Right lobe of liver (tissue), 6 donors: ENCODE results near the gene LRP11. TPM values are rescaled to one million over a fixed set of nuclear protein-coding genes. Genes with fewer than 3 reads are reported as not detected.

Experiments used
- ATAC-seq, 4 donors: fragments of 200-7000 bp; cut with Tn5 transposase; one replicate each; pipeline ENCODE4 v1.9.1; 2020; ENCODE audit warnings: mild to moderate bottlenecking in 4 of 4, moderate library complexity in 4 of 4
- DNase-seq, 3 donors: peaks; one replicate each; pipeline ENCODE4 v3.0.0-alpha.2; 2020
- H3K27ac ChIP-seq, 3 donors: fragments of 200-600 bp; one replicate each; pipeline ENCODE4 v1.8.0; 2022
- H3K27me3 ChIP-seq, 2 donors: fragments of 200-600 bp; one replicate each; pipeline ENCODE4 v1.8.0; 2022
- H3K36me3 ChIP-seq, 4 donors: fragments of 200-600 bp; sonication (generic) in 1 of 4; one replicate each; pipeline versions ENCODE4 v1.5.1 to v1.8.0; 2017 to 2022; ENCODE audit warnings: control low read depth in 1 of 4
- H3K4me1 ChIP-seq, 4 donors: fragments of 200-600 bp; sonication (generic) in 1 of 4; one replicate each; pipeline versions ENCODE4 v1.5.1 to v1.8.0; 2017 to 2022; ENCODE audit warnings: control low read depth in 1 of 4
- H3K4me3 ChIP-seq, 3 donors: fragments of 200-600 bp; one replicate each; pipeline ENCODE4 v1.8.0; 2022
- H3K9me3 ChIP-seq, 4 donors: fragments of 200-600 bp; sonication (generic) in 1 of 4; one replicate each; pipeline versions ENCODE4 v1.5.1 to v1.8.0; 2017 to 2022; ENCODE audit warnings: control low read depth in 1 of 4
- CTCF ChIP-seq, 4 donors: fragments of 200-600 bp in 3 of 4; fragments of 450-650 bp in 1 of 4; IDR thresholded peaks; one replicate each; pipeline versions ENCODE4 v1.5.1 to v1.8.0; 2016 to 2022; ENCODE audit warnings: antibody characterized with exemption in 4 of 4, mild to moderate bottlenecking in 2 of 4
- POLR2A ChIP-seq: fragments of 450-650 bp; IDR thresholded peaks from one replicate; pipeline ENCODE4 v1.6.1; 2017; ENCODE audit warnings: antibody characterized with exemption, mild to moderate bottlenecking
- WGBS: methylation state at CpG from one replicate; pipeline ENCODE4 v1.1.6; 2018; ENCODE audit warnings: low coverage, low lambda C conversion rate; ENCODE audit not compliant: insufficient coverage; ENCODE audit errors: missing lambda C conversion rate; 5-methylcytosine and 5-hydroxymethylcytosine counted together
- intact Hi-C, 2 donors: fragments of 100-400 bp; cut with DNase I; formaldehyde crosslinking; loops; one replicate each; pipeline versions ENCODE4 v1.11.2 to v1.14.1; 2022
- total RNA-seq, 6 experiments: library from RNA; depleted of rRNA in 2 of 6; stranded (reverse); fragments of >200 nt in 2 of 6; fragmentation: NEBNext Ultra II Directional in 3 of 6; extraction: Animal tissue kit (Norgen Biotek cat#: 25700) in 3 of 6; gene quantifications; one replicate each; pipeline versions ENCODE4 v1.1.0 to v1.2.4, GENCODE V29; 2016 to 2023
- donor health status: DM: no; HTN: yes; CAD: no.
- donor health status: DM: no; HTN: no; CAD: no.
- donor health status: DM: no; HTN: no; CAD: no.
- donor health status: DM: no; HTN: yes; CAD: no.
- donor health status: DM: no; HTN: yes; CAD: no.

LRP11 gene
- total RNA-seq, 6 experiments from 2014 or later, result 6.8 to 11.1 (median 9.3) TPM

- TF ChIP-seq CTCF (IDR thresholded peaks at IDR 0.05), result no peak
- TF ChIP-seq POLR2A, result no peak
Observed at GRCh38 chr6:149781715-149782114, 82.4 kb downstream of the LRP11 start.

GRCh38 chr6:149779644-149779963 is 84.6 kb downstream of the LRP11 start:
- Histone ChIP-seq H3K27ac (no peak overlapping the region), H3K27me3 (no peaks in the 10 kb centered on the region), H3K4me1 (no peaks in the 10 kb centered on the region), H3K36me3 (peaks cover 0 to 27% (median 11%) of the 10 kb centered on the region in 4 donors), H3K4me3 (no peak overlapping the region), H3K9me3 (no peaks in the 10 kb centered on the region)
- 41% methylated on average over 2 of the region's 2 CpGs for WGBS
- intact Hi-C loops, result no loop called here
- ATAC-seq (no peak), DNase-seq (no peak)
- no peak for TF ChIP-seq CTCF (IDR thresholded peaks at IDR 0.05)
- TF ChIP-seq POLR2A, result no peak

More at GRCh38 chr6:149781715-149782114, 82.4 kb downstream of the LRP11 start:
- Histone ChIP-seq H3K4me3 (no peak overlapping the region), H3K27ac (no peak overlapping the region), H3K4me1 (no peaks in the 10 kb centered on the region), H3K27me3 (no peaks in the 10 kb centered on the region), H3K36me3 (peaks cover 0 to 24% (median 8%) of the 10 kb centered on the region in 4 donors), H3K9me3 (no peaks in the 10 kb centered on the region)
- ATAC-seq (no peak), DNase-seq (no peak)
- intact Hi-C loops, result no loop called here

- DNase-seq (no peak), ATAC-seq (no peak)
- 89% methylated on average over 1 of the region's 1 CpG for WGBS
- H3K27me3 ChIP-seq, result no peaks in the 10 kb centered on the region
- H3K9me3 ChIP-seq, result no peaks in the 10 kb centered on the region
- no peaks in the 10 kb centered on the region for H3K4me1 ChIP-seq
- TF ChIP-seq CTCF (IDR thresholded peaks at IDR 0.05), result no peak
- no peak for TF ChIP-seq POLR2A
- no peak overlapping the region for H3K27ac ChIP-seq
- H3K4me3 ChIP-seq, result no peak overlapping the region
- peaks cover 0 to 31% (median 6%) of the 10 kb centered on the region in 4 donors for H3K36me3 ChIP-seq
- intact Hi-C loops, result no loop called here
Observed at GRCh38 chr6:149777624-149778023, 86.5 kb downstream of the LRP11 start.

- Histone ChIP-seq H3K4me3 (no peak overlapping the region), H3K4me1 (peaks cover 0 to 3% (median 0%) of the 10 kb centered on the region in 4 donors), H3K27ac (no peak overlapping the region), H3K36me3 (peaks cover 0 to 41% (median 7%) of the 10 kb centered on the region in 4 donors), H3K27me3 (no peaks in the 10 kb centered on the region), H3K9me3 (no peaks in the 10 kb centered on the region)
- 80% methylated on average over 6 of the region's 6 CpGs for WGBS
- ATAC-seq (no peak), DNase-seq (no peak)
- intact Hi-C loops, result no loop called here
- TF ChIP-seq CTCF (IDR thresholded peaks at IDR 0.05), result no peak
- TF ChIP-seq POLR2A, result no peak
Observed at GRCh38 chr6:149771925-149772324, 92.2 kb downstream of the LRP11 start.

GRCh38 chr6:149771185-149771584 is 93.0 kb downstream of the LRP11 start:
- H3K27me3 ChIP-seq, result no peaks in the 10 kb centered on the region
- DNase-seq (no peak), ATAC-seq (no peak)
- TF ChIP-seq POLR2A, result no peak
- TF ChIP-seq CTCF (IDR thresholded peaks at IDR 0.05), result no peak
- H3K4me1 ChIP-seq, result peaks cover 0 to 10% (median 0%) of the 10 kb centered on the region in 4 donors
- 98% methylated on average over 3 of the region's 3 CpGs for WGBS
- intact Hi-C loops, result no loop called here
- H3K4me3 ChIP-seq, result no peak overlapping the region
- H3K27ac ChIP-seq, result no peak overlapping the region
- H3K36me3 ChIP-seq, result peaks cover 0 to 38% (median 7%) of the 10 kb centered on the region in 4 donors
- no peaks in the 10 kb centered on the region for H3K9me3 ChIP-seq
